ENCODE data around the gene NATD1. TPM values are rescaled to one million over a fixed set of nuclear protein-coding genes. Genes with fewer than 3 reads are reported as not detected.

Gene NATD1
- total and polyA plus RNA-seq, 9 of the 15 experiments (the other 6 are each of a cell fraction or from before 2014, with no cell fraction given): 0.24 to 5.4 (median 1.6) TPM

DNA sequence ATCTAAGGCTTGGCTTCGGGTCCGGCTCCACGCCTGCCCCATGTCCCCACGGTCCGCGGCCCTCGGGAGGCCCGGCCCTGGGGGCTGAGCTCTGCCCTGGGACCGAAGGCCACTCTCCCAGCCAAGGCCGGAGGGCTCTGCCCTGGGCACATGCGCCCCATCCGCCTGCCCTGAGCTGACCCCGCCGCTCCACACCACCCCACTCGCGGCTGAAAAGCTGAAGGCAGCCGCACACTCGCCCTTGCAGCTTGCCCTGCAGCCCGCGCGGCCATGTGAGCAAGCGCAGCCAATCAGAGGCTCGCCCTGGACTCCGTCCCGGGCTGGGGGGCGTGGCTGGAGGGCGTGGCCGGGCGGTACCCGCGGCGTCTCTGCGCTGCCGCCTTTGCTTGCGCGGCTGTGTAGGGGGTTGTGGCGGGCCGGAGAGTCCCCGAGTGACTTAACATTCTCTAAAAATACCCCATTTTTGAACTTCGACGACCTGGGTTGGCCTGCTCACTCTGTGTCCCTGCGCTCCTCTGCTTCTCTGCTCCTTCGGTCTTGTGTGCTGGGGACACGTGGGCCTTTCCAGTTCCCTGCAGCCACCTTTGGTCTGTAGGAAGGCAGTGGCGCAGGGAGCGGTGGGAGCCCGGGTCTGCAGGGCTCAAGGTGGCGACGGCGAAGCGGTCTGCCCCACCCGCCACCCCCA is 22.5 kb upstream of the NATD1 start (continued):
- TF ChIP-seq, protein P1, sequence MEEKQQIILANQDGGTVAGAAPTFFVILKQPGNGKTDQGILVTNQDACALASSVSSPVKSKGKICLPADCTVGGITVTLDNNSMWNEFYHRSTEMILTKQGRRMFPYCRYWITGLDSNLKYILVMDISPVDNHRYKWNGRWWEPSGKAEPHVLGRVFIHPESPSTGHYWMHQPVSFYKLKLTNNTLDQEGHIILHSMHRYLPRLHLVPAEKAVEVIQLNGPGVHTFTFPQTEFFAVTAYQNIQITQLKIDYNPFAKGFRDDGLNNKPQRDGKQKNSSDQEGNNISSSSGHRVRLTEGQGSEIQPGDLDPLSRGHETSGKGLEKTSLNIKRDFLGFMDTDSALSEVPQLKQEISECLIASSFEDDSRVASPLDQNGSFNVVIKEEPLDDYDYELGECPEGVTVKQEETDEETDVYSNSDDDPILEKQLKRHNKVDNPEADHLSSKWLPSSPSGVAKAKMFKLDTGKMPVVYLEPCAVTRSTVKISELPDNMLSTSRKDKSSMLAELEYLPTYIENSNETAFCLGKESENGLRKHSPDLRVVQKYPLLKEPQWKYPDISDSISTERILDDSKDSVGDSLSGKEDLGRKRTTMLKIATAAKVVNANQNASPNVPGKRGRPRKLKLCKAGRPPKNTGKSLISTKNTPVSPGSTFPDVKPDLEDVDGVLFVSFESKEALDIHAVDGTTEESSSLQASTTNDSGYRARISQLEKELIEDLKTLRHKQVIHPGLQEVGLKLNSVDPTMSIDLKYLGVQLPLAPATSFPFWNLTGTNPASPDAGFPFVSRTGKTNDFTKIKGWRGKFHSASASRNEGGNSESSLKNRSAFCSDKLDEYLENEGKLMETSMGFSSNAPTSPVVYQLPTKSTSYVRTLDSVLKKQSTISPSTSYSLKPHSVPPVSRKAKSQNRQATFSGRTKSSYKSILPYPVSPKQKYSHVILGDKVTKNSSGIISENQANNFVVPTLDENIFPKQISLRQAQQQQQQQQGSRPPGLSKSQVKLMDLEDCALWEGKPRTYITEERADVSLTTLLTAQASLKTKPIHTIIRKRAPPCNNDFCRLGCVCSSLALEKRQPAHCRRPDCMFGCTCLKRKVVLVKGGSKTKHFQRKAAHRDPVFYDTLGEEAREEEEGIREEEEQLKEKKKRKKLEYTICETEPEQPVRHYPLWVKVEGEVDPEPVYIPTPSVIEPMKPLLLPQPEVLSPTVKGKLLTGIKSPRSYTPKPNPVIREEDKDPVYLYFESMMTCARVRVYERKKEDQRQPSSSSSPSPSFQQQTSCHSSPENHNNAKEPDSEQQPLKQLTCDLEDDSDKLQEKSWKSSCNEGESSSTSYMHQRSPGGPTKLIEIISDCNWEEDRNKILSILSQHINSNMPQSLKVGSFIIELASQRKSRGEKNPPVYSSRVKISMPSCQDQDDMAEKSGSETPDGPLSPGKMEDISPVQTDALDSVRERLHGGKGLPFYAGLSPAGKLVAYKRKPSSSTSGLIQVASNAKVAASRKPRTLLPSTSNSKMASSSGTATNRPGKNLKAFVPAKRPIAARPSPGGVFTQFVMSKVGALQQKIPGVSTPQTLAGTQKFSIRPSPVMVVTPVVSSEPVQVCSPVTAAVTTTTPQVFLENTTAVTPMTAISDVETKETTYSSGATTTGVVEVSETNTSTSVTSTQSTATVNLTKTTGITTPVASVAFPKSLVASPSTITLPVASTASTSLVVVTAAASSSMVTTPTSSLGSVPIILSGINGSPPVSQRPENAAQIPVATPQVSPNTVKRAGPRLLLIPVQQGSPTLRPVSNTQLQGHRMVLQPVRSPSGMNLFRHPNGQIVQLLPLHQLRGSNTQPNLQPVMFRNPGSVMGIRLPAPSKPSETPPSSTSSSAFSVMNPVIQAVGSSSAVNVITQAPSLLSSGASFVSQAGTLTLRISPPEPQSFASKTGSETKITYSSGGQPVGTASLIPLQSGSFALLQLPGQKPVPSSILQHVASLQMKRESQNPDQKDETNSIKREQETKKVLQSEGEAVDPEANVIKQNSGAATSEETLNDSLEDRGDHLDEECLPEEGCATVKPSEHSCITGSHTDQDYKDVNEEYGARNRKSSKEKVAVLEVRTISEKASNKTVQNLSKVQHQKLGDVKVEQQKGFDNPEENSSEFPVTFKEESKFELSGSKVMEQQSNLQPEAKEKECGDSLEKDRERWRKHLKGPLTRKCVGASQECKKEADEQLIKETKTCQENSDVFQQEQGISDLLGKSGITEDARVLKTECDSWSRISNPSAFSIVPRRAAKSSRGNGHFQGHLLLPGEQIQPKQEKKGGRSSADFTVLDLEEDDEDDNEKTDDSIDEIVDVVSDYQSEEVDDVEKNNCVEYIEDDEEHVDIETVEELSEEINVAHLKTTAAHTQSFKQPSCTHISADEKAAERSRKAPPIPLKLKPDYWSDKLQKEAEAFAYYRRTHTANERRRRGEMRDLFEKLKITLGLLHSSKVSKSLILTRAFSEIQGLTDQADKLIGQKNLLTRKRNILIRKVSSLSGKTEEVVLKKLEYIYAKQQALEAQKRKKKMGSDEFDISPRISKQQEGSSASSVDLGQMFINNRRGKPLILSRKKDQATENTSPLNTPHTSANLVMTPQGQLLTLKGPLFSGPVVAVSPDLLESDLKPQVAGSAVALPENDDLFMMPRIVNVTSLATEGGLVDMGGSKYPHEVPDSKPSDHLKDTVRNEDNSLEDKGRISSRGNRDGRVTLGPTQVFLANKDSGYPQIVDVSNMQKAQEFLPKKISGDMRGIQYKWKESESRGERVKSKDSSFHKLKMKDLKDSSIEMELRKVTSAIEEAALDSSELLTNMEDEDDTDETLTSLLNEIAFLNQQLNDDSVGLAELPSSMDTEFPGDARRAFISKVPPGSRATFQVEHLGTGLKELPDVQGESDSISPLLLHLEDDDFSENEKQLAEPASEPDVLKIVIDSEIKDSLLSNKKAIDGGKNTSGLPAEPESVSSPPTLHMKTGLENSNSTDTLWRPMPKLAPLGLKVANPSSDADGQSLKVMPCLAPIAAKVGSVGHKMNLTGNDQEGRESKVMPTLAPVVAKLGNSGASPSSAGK (IDR thresholded peaks at IDR 0.05): peak; percentile 89; the same call in 1 of the 2 replicates
- TF ChIP-seq L3MBTL2 (IDR thresholded peaks at IDR 0.05) (peak; percentile 92), ASH1L (IDR thresholded peaks at IDR 0.05; ENCODE audit: borderline replicate concordance, low read depth, partially characterized antibody) (no peak), HNRNPLL (IDR thresholded peaks at IDR 0.05; ENCODE audit: low read depth, low read length, poor library complexity, severe bottlenecking) (peak; percentile 78), HMG20A (CRISPR knock-in tag; conservative IDR thresholded peaks at IDR 0.05) (no peak), MXI1 (IDR thresholded peaks at IDR 0.05; ENCODE audit: low read depth, low read length) (peak; percentile 40; the same call in 1 of the 2 replicates), JUN (IDR thresholded peaks at IDR 0.05; ENCODE audit: borderline replicate concordance, low read depth, low read length) (no peak), JUN (CRISPR knock-in tag; IDR thresholded peaks at IDR 0.05; ENCODE audit: borderline replicate concordance) (no peak), ZNF785 (CRISPR knock-in tag; IDR thresholded peaks at IDR 0.05) (no peak)
- TF ChIP-seq, protein P2, sequence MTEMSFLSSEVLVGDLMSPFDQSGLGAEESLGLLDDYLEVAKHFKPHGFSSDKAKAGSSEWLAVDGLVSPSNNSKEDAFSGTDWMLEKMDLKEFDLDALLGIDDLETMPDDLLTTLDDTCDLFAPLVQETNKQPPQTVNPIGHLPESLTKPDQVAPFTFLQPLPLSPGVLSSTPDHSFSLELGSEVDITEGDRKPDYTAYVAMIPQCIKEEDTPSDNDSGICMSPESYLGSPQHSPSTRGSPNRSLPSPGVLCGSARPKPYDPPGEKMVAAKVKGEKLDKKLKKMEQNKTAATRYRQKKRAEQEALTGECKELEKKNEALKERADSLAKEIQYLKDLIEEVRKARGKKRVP (CRISPR knock-in tag; IDR thresholded peaks at IDR 0.05): no peak
- TF ChIP-seq, protein P3, sequence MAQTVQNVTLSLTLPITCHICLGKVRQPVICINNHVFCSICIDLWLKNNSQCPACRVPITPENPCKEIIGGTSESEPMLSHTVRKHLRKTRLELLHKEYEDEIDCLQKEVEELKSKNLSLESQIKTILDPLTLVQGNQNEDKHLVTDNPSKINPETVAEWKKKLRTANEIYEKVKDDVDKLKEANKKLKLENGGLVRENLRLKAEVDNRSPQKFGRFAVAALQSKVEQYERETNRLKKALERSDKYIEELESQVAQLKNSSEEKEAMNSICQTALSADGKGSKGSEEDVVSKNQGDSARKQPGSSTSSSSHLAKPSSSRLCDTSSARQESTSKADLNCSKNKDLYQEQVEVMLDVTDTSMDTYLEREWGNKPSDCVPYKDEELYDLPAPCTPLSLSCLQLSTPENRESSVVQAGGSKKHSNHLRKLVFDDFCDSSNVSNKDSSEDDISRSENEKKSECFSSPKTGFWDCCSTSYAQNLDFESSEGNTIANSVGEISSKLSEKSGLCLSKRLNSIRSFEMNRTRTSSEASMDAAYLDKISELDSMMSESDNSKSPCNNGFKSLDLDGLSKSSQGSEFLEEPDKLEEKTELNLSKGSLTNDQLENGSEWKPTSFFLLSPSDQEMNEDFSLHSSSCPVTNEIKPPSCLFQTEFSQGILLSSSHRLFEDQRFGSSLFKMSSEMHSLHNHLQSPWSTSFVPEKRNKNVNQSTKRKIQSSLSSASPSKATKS (CRISPR knock-in tag; IDR thresholded peaks at IDR 0.05): no peak
- TF ChIP-seq, protein P4, sequence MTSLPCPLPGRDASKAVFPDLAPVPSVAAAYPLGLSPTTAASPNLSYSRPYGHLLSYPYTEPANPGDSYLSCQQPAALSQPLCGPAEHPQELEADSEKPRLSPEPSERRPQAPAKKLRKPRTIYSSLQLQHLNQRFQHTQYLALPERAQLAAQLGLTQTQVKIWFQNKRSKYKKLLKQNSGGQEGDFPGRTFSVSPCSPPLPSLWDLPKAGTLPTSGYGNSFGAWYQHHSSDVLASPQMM (CRISPR knock-in tag; IDR thresholded peaks at IDR 0.05): no peak

All from K562 (cell line).